Upper lobe of right lung (tissue), 1 donor: Measurements from ENCODE around the gene BSN. TPM values are rescaled to one million over a fixed set of nuclear protein-coding genes. Genes with fewer than 3 reads are reported as not detected.

Source experiments
- ATAC-seq: fragments of 200-7000 bp; cut with Tn5 transposase; one replicate; pipeline ENCODE4 v1.9.1; 2020; ENCODE audit warnings: mild to moderate bottlenecking, moderate library complexity
- DNase-seq: peaks from one replicate; pipeline ENCODE4 v3.0.0-alpha.2; 2020
- H3K27ac ChIP-seq: fragments of 200-600 bp; one replicate; pipeline ENCODE4 v1.8.0; 2022
- H3K27me3 ChIP-seq: fragments of 200-600 bp; one replicate; pipeline ENCODE4 v1.8.0; 2022; ENCODE audit warnings: mild to moderate bottlenecking
- H3K36me3 ChIP-seq: fragments of 200-600 bp; one replicate; pipeline ENCODE4 v1.8.0; 2022
- H3K4me1 ChIP-seq: fragments of 200-600 bp; one replicate; pipeline ENCODE4 v1.8.0; 2022
- H3K4me3 ChIP-seq: fragments of 200-600 bp; one replicate; pipeline ENCODE4 v1.8.0; 2022; ENCODE audit warnings: mild to moderate bottlenecking
- H3K9me3 ChIP-seq: fragments of 200-600 bp; one replicate; pipeline ENCODE4 v1.8.0; 2022
- CTCF ChIP-seq: fragments of 200-600 bp; IDR thresholded peaks from one replicate; pipeline ENCODE4 v1.8.0; 2022; ENCODE audit warnings: antibody characterized with exemption
- intact Hi-C: fragments of 100-400 bp; cut with DNase I; formaldehyde crosslinking; loops from one replicate; pipeline ENCODE4 v1.11.0; 2022
- total RNA-seq: library from RNA; stranded (reverse); fragmentation: NEBNext Ultra II Directional; extraction: Animal tissue kit (Norgen Biotek cat#: 25700); gene quantifications from one replicate; pipeline ENCODE4 v1.2.1, GENCODE V29; 2021
- donor health status: DM: no; HTN: yes; CAD: no; lungs with severe emphysema.

The BSN gene
- total RNA-seq, 1 donor from 2014 or later: 0.43 TPM

- no peak for TF ChIP-seq CTCF
- Histone ChIP-seq H3K4me3 (no peak overlapping the region), H3K27me3 (no peaks in the 10 kb centered on the region), H3K36me3 (no peaks in the 10 kb centered on the region), H3K9me3 (no peaks in the 10 kb centered on the region), H3K4me1 (no peaks in the 10 kb centered on the region), H3K27ac (no peak overlapping the region)
- DNase-seq (no peak), ATAC-seq (no peak)
- intact Hi-C loops: no loop called here
These were observed 100.0 kb downstream of the BSN start for GRCh38 chr3:49654176-49654825.

GRCh38 chr3:49654955-49655556, 100.8 kb downstream of the BSN start:
- no peaks in the 10 kb centered on the region for H3K4me1 ChIP-seq
- H3K9me3 ChIP-seq: no peaks in the 10 kb centered on the region
- DNase-seq: no peak
- ATAC-seq: no peak
- H3K36me3 ChIP-seq: no peaks in the 10 kb centered on the region
- intact Hi-C loops: no loop called here
- H3K27me3 ChIP-seq: no peaks in the 10 kb centered on the region
- H3K4me3 ChIP-seq: no peak overlapping the region
- TF ChIP-seq CTCF: no peak
- H3K27ac ChIP-seq: no peak overlapping the region

GRCh38 chr3:49655731-49656285, 101.5 kb downstream of the BSN start:
- no peaks in the 10 kb centered on the region for H3K36me3 ChIP-seq
- ATAC-seq (no peak), DNase-seq (no peak)
- H3K27me3 ChIP-seq: no peaks in the 10 kb centered on the region
- intact Hi-C loops: no loop called here
- H3K4me1 ChIP-seq: no peaks in the 10 kb centered on the region
- TF ChIP-seq CTCF: no peak
- H3K9me3 ChIP-seq: no peaks in the 10 kb centered on the region
- no peak overlapping the region for H3K27ac ChIP-seq
- H3K4me3 ChIP-seq: no peak overlapping the region

GRCh38 chr3:49656541-49657112, 102.3 kb downstream of the BSN start:
- H3K27ac ChIP-seq: no peak overlapping the region
- H3K36me3 ChIP-seq: no peaks in the 10 kb centered on the region
- TF ChIP-seq CTCF: no peak
- H3K4me1 ChIP-seq: no peaks in the 10 kb centered on the region
- H3K27me3 ChIP-seq: no peaks in the 10 kb centered on the region
- no peak for ATAC-seq
- no peak for DNase-seq
- H3K4me3 ChIP-seq: no peak overlapping the region
- no peaks in the 10 kb centered on the region for H3K9me3 ChIP-seq
- intact Hi-C loops: no loop called here

GRCh38 chr3:49657208-49657915, 103.1 kb downstream of the BSN start:
- ATAC-seq: no peak
- Histone ChIP-seq H3K4me1 (no peaks in the 10 kb centered on the region), H3K27ac (no peak overlapping the region), H3K27me3 (no peaks in the 10 kb centered on the region), H3K36me3 (no peaks in the 10 kb centered on the region), H3K9me3 (no peaks in the 10 kb centered on the region), H3K4me3 (no peak overlapping the region)
- no peak for TF ChIP-seq CTCF
- no peak for DNase-seq
- intact Hi-C loops: no loop called here
